Gastrocnemius medialis (tissue), 4 donors: ENCODE results near the gene ARMC8. TPM values are rescaled to one million over a fixed set of nuclear protein-coding genes. Genes with fewer than 3 reads are reported as not detected.

ENCODE experiments used
- ATAC-seq, 2 donors: fragments of 150-250 bp; one replicate each; pipeline ENCODE4 v1.9.1; 2016
- DNase-seq, 2 donors: peaks; one replicate each; pipeline ENCODE4 v3.0.0-alpha.2; 2019
- H3K27ac ChIP-seq, 4 donors: fragments of 200-600 bp; sonication (generic); 1 replicate in 1 of 4; 2 replicates in 3 of 4; pipeline ENCODE4 v1.5.1; 2016 to 2018; ENCODE audit warnings: mild to moderate bottlenecking in 2 of 4, moderate library complexity in 1 of 4
- H3K27me3 ChIP-seq, 3 donors: fragments of 200-600 bp; sonication (generic) in 2 of 3; 1 replicate in 1 of 3; 2 replicates in 2 of 3; pipeline versions ENCODE4 v1.5.1 to v1.6.0; 2016 to 2019; ENCODE audit warnings: mild to moderate bottlenecking in 1 of 3, moderate library complexity in 1 of 3
- H3K36me3 ChIP-seq, 2 donors: fragments of 200-600 bp; sonication (generic) in 1 of 2; one replicate each; pipeline ENCODE4 v1.5.1; 2017 to 2018
- H3K4me1 ChIP-seq, 2 donors: fragments of 200-600 bp; sonication (generic) in 1 of 2; one replicate each; pipeline ENCODE4 v1.5.1; 2016 to 2017; ENCODE audit warnings: mild to moderate bottlenecking in 2 of 2
- H3K4me3 ChIP-seq, 4 donors: fragments of 200-600 bp; sonication (generic) in 3 of 4; 1 replicate in 1 of 4; 2 replicates in 3 of 4; pipeline ENCODE4 v1.5.1; 2016 to 2019; ENCODE audit warnings: mild to moderate bottlenecking in 2 of 4
- H3K9me3 ChIP-seq, 3 donors: fragments of 200-600 bp; sonication (generic) in 2 of 3; 1 replicate in 1 of 3; 2 replicates in 2 of 3; pipeline ENCODE4 v1.5.1; 2016 to 2019
- CTCF ChIP-seq, 5 experiments: fragments of 450-650 bp in 3 of 5; fragments of 200-600 bp in 2 of 5; sonication (generic) in 2 of 5; IDR thresholded peaks in 4 of 5; conservative IDR thresholded peaks in 1 of 5; 1 replicate in 4 of 5; 2 replicates in 1 of 5; pipeline ENCODE4 v1.5.1; 2016 to 2019; ENCODE audit warnings: antibody characterized with exemption in 5 of 5, mild to moderate bottlenecking in 3 of 5, moderate library complexity in 3 of 5
- POLR2A ChIP-seq, 2 donors: fragments of 450-650 bp; IDR thresholded peaks; one replicate each; pipeline ENCODE4 v1.6.1; 2017; ENCODE audit warnings: antibody characterized with exemption in 2 of 2, mild to moderate bottlenecking in 2 of 2, moderate library complexity in 2 of 2
- in situ Hi-C, 4 donors: fragments of 200-750 bp; cut with MboI; loops; one replicate each; pipeline versions ENCODE4 v1.15.0 to v1.8.0; 2017; ENCODE audit warnings: low sequenced_read_pairs in 4 of 4
- intact Hi-C: fragments of 100-400 bp; cut with DNase I; formaldehyde crosslinking; loops from one replicate; pipeline ENCODE4 v1.15.1; 2023; ENCODE audit warnings: low total_unique reads
- total RNA-seq, 4 donors: library from RNA; depleted of rRNA; stranded (reverse); fragments of >200 nt; gene quantifications; one replicate each; pipeline versions ENCODE4 v1.1.0 to v1.2.3, GENCODE V29; 2016

Gene ARMC8
- total RNA-seq, 4 donors from 2014 or later, result 53.1 to 83.1 (median 65.8) TPM

- Histone ChIP-seq H3K4me3 (no peak overlapping the region), H3K27me3 (no peaks in the 10 kb centered on the region), H3K9me3 (no peaks in the 10 kb centered on the region), H3K4me1 (no peaks in the 10 kb centered on the region), H3K27ac (no peak overlapping the region), H3K36me3 (peaks cover 3 to 93% of the 10 kb centered on the region in 2 donors)
- DNase-seq (no peak), ATAC-seq (no peak)
- TF ChIP-seq CTCF (IDR thresholded peaks at IDR 0.05 in 4 of 5, conservative IDR thresholded peaks at IDR 0.05 in 1 of 5), result no peak
- no peak for TF ChIP-seq POLR2A (IDR thresholded peaks at IDR 0.05)
- intact Hi-C loops, result no loop called here
- in situ Hi-C loops, result no loop called here
Observed at GRCh38 chr3:138289260-138289659, 102.2 kb downstream of the ARMC8 start.

- no peak for TF ChIP-seq CTCF (IDR thresholded peaks at IDR 0.05 in 4 of 5, conservative IDR thresholded peaks at IDR 0.05 in 1 of 5)
- TF ChIP-seq POLR2A (IDR thresholded peaks at IDR 0.05), result no peak
- intact Hi-C loops, result no loop called here
- in situ Hi-C loops, result no loop called here
- DNase-seq (no peak), ATAC-seq (no peak)
- Histone ChIP-seq H3K36me3 (peaks cover 3 to 88% of the 10 kb centered on the region in 2 donors), H3K4me3 (no peak overlapping the region), H3K4me1 (no peaks in the 10 kb centered on the region), H3K27ac (no peak overlapping the region), H3K27me3 (no peaks in the 10 kb centered on the region), H3K9me3 (no peaks in the 10 kb centered on the region)
Observed at GRCh38 chr3:138289701-138290100, 102.6 kb downstream of the ARMC8 start.

GRCh38 chr3:138296639-138297038 lies 109.5 kb downstream of the ARMC8 start:
- no peak for TF ChIP-seq CTCF (IDR thresholded peaks at IDR 0.05 in 4 of 5, conservative IDR thresholded peaks at IDR 0.05 in 1 of 5)
- no peak for TF ChIP-seq POLR2A (IDR thresholded peaks at IDR 0.05)
- Histone ChIP-seq H3K27me3 (no peaks in the 10 kb centered on the region), H3K9me3 (no peaks in the 10 kb centered on the region), H3K4me3 (no peak overlapping the region), H3K4me1 (peaks cover 17 to 29% of the 10 kb centered on the region in 2 donors), H3K36me3 (peaks cover 0 to 50% of the 10 kb centered on the region in 2 donors), H3K27ac (peak overlapping the region in 2 of 4 donors; percentile 23 to 32)
- intact Hi-C loops (no loop called here), in situ Hi-C loops (no loop called here)
- DNase-seq (no peak), ATAC-seq (no peak)

GRCh38 chr3:138297059-138297607 lies 110.0 kb downstream of the ARMC8 start:
- Histone ChIP-seq H3K4me3 (no peak overlapping the region), H3K9me3 (no peaks in the 10 kb centered on the region), H3K36me3 (peaks cover 0 to 45% of the 10 kb centered on the region in 2 donors), H3K27me3 (no peaks in the 10 kb centered on the region), H3K4me1 (peaks cover 17 to 29% of the 10 kb centered on the region in 2 donors), H3K27ac (peak overlapping the region in 2 of 4 donors; percentile 23 to 32)
- DNase-seq, result no peak
- in situ Hi-C loops (no loop called here), intact Hi-C loops (no loop called here)
- ATAC-seq, result no peak
- TF ChIP-seq POLR2A (IDR thresholded peaks at IDR 0.05), result no peak
- no peak for TF ChIP-seq CTCF (IDR thresholded peaks at IDR 0.05 in 4 of 5, conservative IDR thresholded peaks at IDR 0.05 in 1 of 5)

- Histone ChIP-seq H3K4me3 (no peak overlapping the region), H3K27ac (peak overlapping the region in 1 of 4 donors; percentile 80), H3K27me3 (no peaks in the 10 kb centered on the region), H3K36me3 (peaks cover 0 to 38% of the 10 kb centered on the region in 2 donors), H3K4me1 (peaks cover 17 to 29% of the 10 kb centered on the region in 2 donors), H3K9me3 (no peaks in the 10 kb centered on the region)
- intact Hi-C loops (no loop called here), in situ Hi-C loops (no loop called here)
- ATAC-seq (no peak), DNase-seq (no peak)
- TF ChIP-seq POLR2A (IDR thresholded peaks at IDR 0.05) (no peak), CTCF (IDR thresholded peaks at IDR 0.05 in 4 of 5, conservative IDR thresholded peaks at IDR 0.05 in 1 of 5) (no peak)
Observed at GRCh38 chr3:138297876-138298275, 110.8 kb downstream of the ARMC8 start.
